GM21529 (cell line): Measurements from ENCODE around the gene SLX9.
A peak's percentile ranks its signal among the peaks of the same experiment; 100 is the strongest.
"Not testable (repeated sequence)": the region's sequence is repeated elsewhere in the genome, so short reads cannot be mapped to it uniquely, and the experiment has no call there.

Experiments
- ATAC-seq: cut with Tn5 transposase; IDR thresholded peaks from one replicate; pipeline ENCODE4 v1.9.1; 2021; ENCODE audit not compliant: unreplicated experiment

Gene SLX9

GRCh38 chr21:44902268-44903049, 37.4 kb upstream of the SLX9 start:
- no peak for ATAC-seq

GRCh38 chr21:44903050-44903685, 36.7 kb upstream of the SLX9 start:
- ATAC-seq, result no peak

- no peak for ATAC-seq
These were observed 36.1 kb upstream of the SLX9 start for GRCh38 chr21:44903689-44904088.

- ATAC-seq, result no peak
These were observed 35.5 kb upstream of the SLX9 start for GRCh38 chr21:44904141-44904923.

- no peak for ATAC-seq
These were observed 34.7 kb upstream of the SLX9 start for GRCh38 chr21:44905016-44905727.

GRCh38 chr21:44905728-44906090, 34.1 kb upstream of the SLX9 start:
- ATAC-seq, result no peak

- ATAC-seq, result no peak
These were observed 32.4 kb upstream of the SLX9 start for GRCh38 chr21:44907225-44907965.

GRCh38 chr21:44907966-44908895, 31.6 kb upstream of the SLX9 start:
- no peak for ATAC-seq

- ATAC-seq, result no peak
These were observed 30.9 kb upstream of the SLX9 start for GRCh38 chr21:44908908-44909307.

GRCh38 chr21:44909719-44910118, 30.1 kb upstream of the SLX9 start:
- no peak for ATAC-seq

GRCh38 chr21:44910229-44911067, 29.4 kb upstream of the SLX9 start:
- no peak for ATAC-seq

- no peak for ATAC-seq
These were observed 28.8 kb upstream of the SLX9 start for GRCh38 chr21:44911068-44911383.

- ATAC-seq, result peak; percentile 41
These were observed 28.3 kb upstream of the SLX9 start for GRCh38 chr21:44911384-44912157.

- no peak for ATAC-seq
These were observed 27.7 kb upstream of the SLX9 start for GRCh38 chr21:44912158-44912473.

- ATAC-seq, result not testable (repeated sequence)
These were observed 27.1 kb upstream of the SLX9 start for GRCh38 chr21:44912506-44913412.

- ATAC-seq, result no peak
These were observed 26.2 kb upstream of the SLX9 start for GRCh38 chr21:44913425-44914175.
